Activated naive CD4-positive, alpha-beta T cell treated with anti-CD3 and anti-CD28 coated beads, Interleukin-2, amount 50 U/mL, for 72 hours (primary cell): ENCODE measurements around the gene DPAGT1. TPM values are rescaled to one million over a fixed set of nuclear protein-coding genes. Genes with fewer than 3 reads are reported as not detected.
"Not testable (repeated sequence)": the region's sequence is repeated elsewhere in the genome, so short reads cannot be mapped to it uniquely, and the experiment has no call there.

Experiments
- ATAC-seq, 2 donors: fragments of 150-1000 bp; cut with Tn5 transposase; 2 replicates each; pipeline ENCODE4 v1.10.0; 2021; ENCODE audit warnings: mild to moderate bottlenecking in 2 of 2, moderate library complexity in 2 of 2
- DNase-seq, 2 donors: peaks; one replicate each; pipeline ENCODE4 v3.0.0; 2021 to 2022; ENCODE audit warnings: low spot score in 2 of 2
- H3K27ac Mint-ChIP-seq, 2 donors: one replicate each; pipeline ENCODE4 v1.8.0; 2022; ENCODE audit warnings: mild to moderate bottlenecking in 2 of 2, mixed read lengths in 2 of 2
- H3K36me3 Mint-ChIP-seq, 2 donors: one replicate each; pipeline ENCODE4 v1.8.0; 2022; ENCODE audit warnings: mixed read lengths in 2 of 2
- H3K9me3 Mint-ChIP-seq, 2 donors: one replicate each; pipeline ENCODE4 v1.8.0; 2022; ENCODE audit warnings: mixed read lengths in 2 of 2
- total RNA-seq, 2 donors: library from RNA; stranded (reverse); gene quantifications; one replicate each; pipeline ENCODE4 v1.2.3, GENCODE V29; 2022

Gene DPAGT1
- total RNA-seq, 2 donors from 2014 or later = 74.7 to 79.9 TPM

- H3K36me3 Mint-ChIP-seq = peaks cover 19 to 44% of the 10 kb centered on the region in 2 donors
- peak within 1 kb of the TSS; percentile 93 to 95 for H3K27ac Mint-ChIP-seq
- DNase-seq (peak; percentile 88 to 91), ATAC-seq (peak; percentile 91 to 94)
- H3K9me3 Mint-ChIP-seq = no peaks in the 10 kb centered on the region
These were observed 5.2 kb upstream of the DPAGT1 start, which contains the start of gene C2CD2L for GRCh38 chr11:119106564-119107537. Gene C2CD2L (plus strand): TSS chr11:119107344. CDS start chr11:119107742, 398 bp downstream.

- H3K27ac Mint-ChIP-seq = peak overlapping the region; percentile 75 to 97
- no peak for DNase-seq
- H3K9me3 Mint-ChIP-seq = no peaks in the 10 kb centered on the region
- ATAC-seq = no peak
- peaks cover 19 to 54% of the 10 kb centered on the region in 2 donors for H3K36me3 Mint-ChIP-seq
These were observed 2.1 kb upstream of the DPAGT1 start for GRCh38 chr11:119103793-119104192.

GRCh38 chr11:119103161-119103664 lies 1.6 kb upstream of the DPAGT1 start:
- H3K27ac Mint-ChIP-seq = peak overlapping the region; percentile 97 to 99
- H3K9me3 Mint-ChIP-seq, DNase-seq, ATAC-seq: not testable (repeated sequence)
- peaks cover 13 to 54% of the 10 kb centered on the region in 2 donors for H3K36me3 Mint-ChIP-seq

GRCh38 chr11:119100994-119101758 lies 477 bp downstream of the DPAGT1 start:
- H3K27ac Mint-ChIP-seq = peak overlapping the region; percentile 97 to 99
- no peaks in the 10 kb centered on the region for H3K9me3 Mint-ChIP-seq
- DNase-seq (peak in 1 of 2 donors; percentile 81), ATAC-seq (peak; percentile 15 to 64)
- peaks cover 17 to 45% of the 10 kb centered on the region in 2 donors for H3K36me3 Mint-ChIP-seq

DNA sequence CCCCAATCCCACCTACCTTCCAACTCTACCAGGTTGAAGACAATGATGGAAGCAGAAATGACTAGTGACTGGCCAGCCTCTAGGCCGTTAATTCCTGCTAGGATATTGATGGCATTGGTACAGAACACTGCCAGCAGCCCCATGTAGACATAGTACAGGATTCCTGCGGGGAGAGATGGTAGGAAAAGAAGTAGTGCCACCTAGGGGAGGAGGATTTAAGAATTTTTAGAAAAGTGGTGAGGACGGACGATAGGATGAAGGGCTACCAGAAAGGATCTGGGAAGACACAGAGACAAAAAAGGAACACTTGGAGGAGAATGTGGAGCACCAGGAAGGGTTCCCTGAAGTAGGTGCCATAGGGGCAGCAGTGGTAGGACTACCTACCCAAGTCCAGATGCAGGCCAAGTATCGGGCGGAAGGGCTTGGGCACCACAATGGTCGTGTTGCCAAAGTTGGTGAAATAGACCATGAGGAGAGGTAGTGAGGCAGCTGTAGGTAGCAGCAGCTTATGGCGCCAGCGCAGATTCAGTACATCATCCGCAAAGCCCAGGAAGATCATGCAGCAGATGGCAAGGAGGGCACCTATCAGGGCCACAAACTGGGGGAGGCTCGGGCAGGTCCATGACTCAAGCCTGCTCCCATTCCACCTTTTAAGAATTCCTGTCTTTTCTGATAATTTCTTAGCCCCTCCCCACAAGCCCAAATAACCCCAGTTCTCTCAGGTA lies 1.2 kb downstream of the DPAGT1 start:
- Mint-ChIP-seq H3K9me3 (no peaks in the 10 kb centered on the region), H3K36me3 (peaks cover 19 to 45% of the 10 kb centered on the region in 2 donors), H3K27ac (peak overlapping the region; percentile 97 to 99)
- no peak for ATAC-seq
- no peak for DNase-seq

DNA sequence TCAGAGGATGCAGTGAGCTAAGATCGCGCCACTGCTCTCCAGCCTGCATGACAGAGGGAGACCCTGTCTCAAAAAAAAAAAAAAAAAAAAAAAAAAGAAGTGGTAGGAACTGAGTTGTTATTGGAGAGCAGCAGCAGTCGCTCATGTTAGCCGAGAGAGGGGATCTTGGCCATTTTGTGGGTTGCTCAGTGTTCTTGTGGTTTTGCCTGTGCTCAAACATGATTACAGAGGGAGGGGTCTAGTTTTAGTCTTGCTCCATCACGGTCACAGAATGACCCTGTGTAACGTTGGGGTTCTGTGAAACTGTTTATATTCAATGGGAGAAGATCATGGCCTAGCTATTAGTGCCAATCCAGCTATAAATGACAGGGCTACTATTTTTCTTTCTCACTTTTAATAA lies 1.9 kb downstream of the DPAGT1 start:
- ATAC-seq = no peak
- DNase-seq = no peak
- peaks cover 24 to 51% of the 10 kb centered on the region in 2 donors for H3K36me3 Mint-ChIP-seq
- peak overlapping the region in 1 of 2 donors; percentile 97 for H3K27ac Mint-ChIP-seq
- no peaks in the 10 kb centered on the region for H3K9me3 Mint-ChIP-seq

DNA sequence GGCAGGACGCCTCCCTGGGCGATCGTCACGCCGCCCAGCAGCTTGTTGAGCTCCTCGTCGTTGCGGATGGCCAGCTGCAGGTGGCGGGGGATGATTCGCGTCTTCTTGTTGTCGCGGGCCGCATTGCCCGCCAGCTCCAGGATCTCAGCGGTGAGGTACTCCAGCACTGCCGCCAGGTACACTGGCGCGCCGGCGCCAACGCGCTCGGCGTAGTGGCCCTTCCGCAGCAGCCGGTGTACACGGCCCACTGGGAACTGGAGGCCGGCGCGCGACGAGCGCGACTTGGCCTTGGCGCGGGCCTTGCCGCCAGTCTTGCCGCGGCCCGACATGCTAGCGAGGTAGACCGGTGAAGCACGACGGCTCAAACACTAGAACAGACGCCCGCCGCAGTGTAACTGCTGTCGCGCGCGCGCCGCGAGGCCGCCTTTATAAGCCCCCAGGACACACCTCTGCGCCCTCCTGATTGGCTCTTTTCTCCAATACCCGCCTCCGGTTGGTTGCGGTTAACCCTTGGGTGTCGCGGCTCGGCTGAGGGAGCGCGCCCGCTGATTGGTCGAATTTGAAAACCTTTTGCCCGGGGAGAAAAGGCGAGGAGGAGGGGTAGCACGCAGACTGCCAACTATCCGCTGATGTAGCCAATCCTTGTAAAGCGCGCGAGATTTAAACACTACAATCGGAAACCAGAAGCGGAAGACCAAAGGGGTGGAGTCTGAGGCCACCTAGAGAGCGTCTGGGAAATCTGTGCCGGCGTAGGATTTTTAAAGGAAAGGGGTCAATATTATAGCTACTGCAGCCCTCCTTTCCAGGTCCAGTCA lies 6.4 kb downstream of the DPAGT1 start:
- Mint-ChIP-seq H3K27ac (peak overlapping the region; percentile 89 to 97), H3K36me3 (peaks cover 36 to 49% of the 10 kb centered on the region in 2 donors), H3K9me3 (no peaks in the 10 kb centered on the region)
- DNase-seq (peak; percentile 99 to 100), ATAC-seq (peak; percentile 85 to 86)

DNA sequence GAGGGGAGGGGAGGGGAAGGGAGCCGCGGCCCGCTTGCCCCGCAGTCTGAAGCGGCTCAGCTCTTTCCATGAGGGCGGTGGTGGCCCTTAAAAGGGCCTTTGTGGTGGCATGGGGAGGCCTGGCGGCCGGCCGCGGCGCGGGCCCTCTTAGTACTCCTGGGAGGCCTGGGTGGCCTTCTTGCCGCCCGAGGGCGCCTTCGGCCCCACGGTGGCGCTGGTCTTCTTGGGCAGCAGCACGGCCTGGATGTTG lies 6.9 kb downstream of the DPAGT1 start:
- DNase-seq (peak in 1 of 2 donors; percentile 55), ATAC-seq (peak; percentile 23 to 39)
- H3K36me3 Mint-ChIP-seq = peaks cover 33 to 44% of the 10 kb centered on the region in 2 donors
- peak overlapping the region; percentile 89 to 97 for H3K27ac Mint-ChIP-seq
- no peaks in the 10 kb centered on the region for H3K9me3 Mint-ChIP-seq

- DNase-seq (peak; percentile 48 to 76), ATAC-seq (peak; percentile 0 to 18)
- H3K27ac Mint-ChIP-seq = peak overlapping the region; percentile 97
- H3K9me3 Mint-ChIP-seq = no peaks in the 10 kb centered on the region
- H3K36me3 Mint-ChIP-seq = peaks cover 33 to 42% of the 10 kb centered on the region in 2 donors
These were observed 7.5 kb downstream of the DPAGT1 start for GRCh38 chr11:119093942-119094815.

DNA sequence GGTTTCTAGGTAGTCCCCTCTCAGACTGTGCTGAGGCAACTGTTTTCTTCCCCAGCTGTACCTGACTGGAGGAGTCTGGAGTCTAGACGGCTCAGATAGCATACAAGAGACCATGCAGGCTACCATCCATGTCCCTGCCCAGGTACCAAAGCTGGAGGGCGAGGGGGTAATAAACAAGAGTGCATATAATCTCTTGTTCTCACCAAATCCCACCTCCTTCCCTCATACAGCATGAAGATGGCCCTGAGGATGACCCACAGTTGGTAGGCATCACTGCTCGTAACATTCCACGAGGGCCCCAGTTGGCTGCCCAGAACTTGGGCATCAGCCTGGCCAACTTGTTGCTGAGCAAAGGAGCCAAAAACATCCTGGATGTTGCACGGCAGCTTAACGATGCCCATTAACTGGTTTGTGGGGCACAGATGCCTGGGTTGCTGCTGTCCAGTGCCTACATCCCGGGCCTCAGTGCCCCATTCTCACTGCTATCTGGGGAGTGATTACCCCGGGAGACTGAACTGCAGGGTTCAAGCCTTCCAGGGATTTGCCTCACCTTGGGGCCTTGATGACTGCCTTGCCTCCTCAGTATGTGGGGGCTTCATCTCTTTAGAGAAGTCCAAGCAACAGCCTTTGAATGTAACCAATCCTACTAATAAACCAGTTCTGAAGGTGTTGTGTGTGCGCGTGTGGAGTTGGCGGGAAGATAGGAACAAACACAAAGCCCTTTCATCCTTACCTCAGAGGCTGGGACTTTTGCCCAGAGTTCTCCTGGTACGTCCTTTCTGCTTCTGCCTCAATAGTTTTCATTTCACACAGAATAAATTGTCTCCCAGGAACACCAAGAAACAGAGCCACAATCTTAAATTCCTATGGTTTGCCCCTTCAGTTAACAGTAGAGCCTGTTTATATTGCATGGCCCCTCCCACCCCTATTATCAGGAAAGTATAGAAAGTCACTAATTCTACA lies 8.5 kb downstream of the DPAGT1 start:
- Mint-ChIP-seq H3K36me3 (peaks cover 31 to 33% of the 10 kb centered on the region in 2 donors), H3K9me3 (no peaks in the 10 kb centered on the region)

DNA sequence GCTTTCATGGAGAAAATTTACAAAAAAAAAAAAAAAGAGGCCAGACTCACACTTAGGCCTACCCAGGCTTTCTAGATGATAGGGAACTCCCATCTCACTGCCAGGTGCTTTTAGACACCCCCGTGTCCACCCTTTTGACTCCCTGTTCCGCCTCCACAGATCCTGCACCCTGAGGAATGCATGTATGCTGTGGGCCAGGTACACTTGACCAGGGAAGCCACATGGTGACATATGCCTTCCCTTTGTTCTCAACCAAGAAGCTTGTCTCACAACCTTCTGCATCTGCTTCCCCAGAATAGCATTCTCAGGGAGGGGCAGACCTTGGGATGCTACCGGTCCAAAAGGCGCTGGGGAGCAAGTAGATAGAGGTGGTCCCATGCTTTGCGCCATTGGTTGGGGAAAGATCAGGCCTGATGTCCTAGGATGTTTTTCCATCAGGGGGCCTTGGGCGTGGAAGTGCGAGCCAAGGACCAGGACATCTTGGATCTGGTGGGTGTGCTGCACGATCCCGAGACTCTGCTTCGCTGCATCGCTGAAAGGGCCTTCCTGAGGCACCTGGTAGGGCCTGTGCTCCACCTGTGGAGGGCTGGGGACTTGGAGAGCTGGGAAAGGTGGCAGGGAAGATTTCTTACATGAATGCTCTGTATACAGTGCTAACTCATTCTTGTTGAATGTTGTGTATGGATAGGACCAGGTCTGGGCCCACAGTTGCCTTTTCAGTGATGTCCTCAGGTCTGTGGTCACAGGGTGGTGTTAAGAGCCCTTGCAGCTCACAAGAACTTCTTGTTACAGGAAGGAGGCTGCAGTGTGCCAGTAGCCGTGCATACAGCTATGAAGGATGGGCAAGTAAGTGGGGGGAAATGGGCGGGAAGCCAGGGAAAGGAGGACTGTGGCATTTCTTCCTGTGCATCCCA lies 9.4 kb downstream of the DPAGT1 start:
- Mint-ChIP-seq H3K27ac (peak overlapping the region; percentile 97), H3K36me3 (peaks cover 29 to 33% of the 10 kb centered on the region in 2 donors), H3K9me3 (no peaks in the 10 kb centered on the region)

More for the DNA sequence above, 8.5 kb downstream of the DPAGT1 start:
- DNase-seq (peak in 1 of 2 donors; percentile 12), ATAC-seq (no peak)
- H3K27ac Mint-ChIP-seq = peak overlapping the region; percentile 97

DNA sequence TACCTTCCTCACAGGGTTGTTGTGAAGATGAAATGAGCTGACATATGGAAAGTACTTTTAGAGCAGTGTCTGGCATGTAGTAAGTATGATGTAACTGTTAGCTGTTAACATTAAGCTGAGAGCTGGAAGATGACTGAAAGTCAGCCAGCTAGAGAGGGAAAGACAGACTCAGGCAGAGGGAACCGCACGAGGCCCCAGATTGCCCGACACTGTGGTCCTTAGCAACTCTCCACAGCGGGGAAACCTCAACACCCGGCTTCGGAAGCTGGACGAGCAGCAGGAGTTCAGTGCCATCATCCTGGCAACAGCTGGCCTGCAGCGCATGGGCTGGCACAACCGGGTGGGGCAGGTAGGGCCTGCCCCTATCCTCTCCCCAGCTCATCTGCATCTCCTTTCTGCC lies 10.5 kb downstream of the DPAGT1 start:
- Mint-ChIP-seq H3K9me3 (no peaks in the 10 kb centered on the region), H3K27ac (no peak overlapping the region), H3K36me3 (peaks cover 28 to 29% of the 10 kb centered on the region in 2 donors)
- no peak for ATAC-seq
- no peak for DNase-seq

More for the DNA sequence above, 9.4 kb downstream of the DPAGT1 start:
- no peak for DNase-seq
- no peak for ATAC-seq

GRCh38 chr11:119089319-119089718 lies 12.3 kb downstream of the DPAGT1 start:
- Mint-ChIP-seq H3K27ac (no peak overlapping the region), H3K9me3 (no peaks in the 10 kb centered on the region), H3K36me3 (peaks cover 21 to 28% of the 10 kb centered on the region in 2 donors)
- DNase-seq = no peak
- ATAC-seq = no peak
